ENCODE measurements around the gene FBXL3. TPM values are rescaled to one million over a fixed set of nuclear protein-coding genes. Genes with fewer than 3 reads are reported as not detected.
"Not testable (repeated sequence)": the region's sequence is repeated elsewhere in the genome, so short reads cannot be mapped to it uniquely, and the experiment has no call there.

Gene FBXL3
- total RNA-seq, 1 experiment from 2014 or later = 22.0 TPM

DNA sequence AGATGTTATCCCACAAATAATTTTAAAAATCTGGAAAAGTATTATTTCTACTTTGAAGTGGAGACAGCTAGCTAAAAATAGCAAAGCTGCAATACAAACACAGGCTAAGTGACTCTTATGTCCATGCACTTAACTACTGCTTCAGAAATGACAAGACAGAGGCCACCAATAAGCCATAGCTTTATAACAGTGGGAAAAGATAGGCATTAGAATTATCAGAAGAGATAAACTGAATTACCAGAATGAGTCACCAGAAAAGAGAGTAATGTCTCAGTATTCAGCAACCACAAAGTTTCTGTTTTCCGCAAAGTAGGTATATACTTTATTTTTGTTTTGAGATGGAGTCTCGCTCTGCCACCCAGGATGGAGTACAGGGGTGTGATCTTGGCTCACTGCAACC, 17.9 kb downstream of the FBXL3 start:
- Histone ChIP-seq H2AFZ (no peak overlapping the region), H4K20me1 (ENCODE audit: insufficient read depth) (peaks cover 26% of the 10 kb centered on the region), H3F3A (ENCODE audit: insufficient read depth, low read depth) (peaks cover 8% of the 10 kb centered on the region), H3K4me1 (replicated peaks; ENCODE audit: insufficient read depth) (no peaks in the 10 kb centered on the region), H3K4me2 (no peak overlapping the region), H3K9me2 (ENCODE audit: insufficient read depth) (no peaks in the 10 kb centered on the region), H3K9me3 (ENCODE audit: insufficient read depth, low read depth) (no peaks in the 10 kb centered on the region), H3K27ac (no peak overlapping the region), H3K4me3 (no peak overlapping the region), H3K27me3 (ENCODE audit: insufficient read depth, low read depth) (no peaks in the 10 kb centered on the region), H3K79me2 (ENCODE audit: low read depth) (peaks cover 4% of the 10 kb centered on the region; the same call in 1 of the 2 replicates), H3K36me3 (ENCODE audit: low read depth) (peaks cover 14% of the 10 kb centered on the region)
- BruUV-seq (replicated peaks) = no TSS peak
- no peak for DNase-seq
- intact Hi-C loops (cut with micrococcal nuclease; ENCODE audit: unreplicated experiment) = no loop called here
- TF ChIP-seq, protein P1, sequence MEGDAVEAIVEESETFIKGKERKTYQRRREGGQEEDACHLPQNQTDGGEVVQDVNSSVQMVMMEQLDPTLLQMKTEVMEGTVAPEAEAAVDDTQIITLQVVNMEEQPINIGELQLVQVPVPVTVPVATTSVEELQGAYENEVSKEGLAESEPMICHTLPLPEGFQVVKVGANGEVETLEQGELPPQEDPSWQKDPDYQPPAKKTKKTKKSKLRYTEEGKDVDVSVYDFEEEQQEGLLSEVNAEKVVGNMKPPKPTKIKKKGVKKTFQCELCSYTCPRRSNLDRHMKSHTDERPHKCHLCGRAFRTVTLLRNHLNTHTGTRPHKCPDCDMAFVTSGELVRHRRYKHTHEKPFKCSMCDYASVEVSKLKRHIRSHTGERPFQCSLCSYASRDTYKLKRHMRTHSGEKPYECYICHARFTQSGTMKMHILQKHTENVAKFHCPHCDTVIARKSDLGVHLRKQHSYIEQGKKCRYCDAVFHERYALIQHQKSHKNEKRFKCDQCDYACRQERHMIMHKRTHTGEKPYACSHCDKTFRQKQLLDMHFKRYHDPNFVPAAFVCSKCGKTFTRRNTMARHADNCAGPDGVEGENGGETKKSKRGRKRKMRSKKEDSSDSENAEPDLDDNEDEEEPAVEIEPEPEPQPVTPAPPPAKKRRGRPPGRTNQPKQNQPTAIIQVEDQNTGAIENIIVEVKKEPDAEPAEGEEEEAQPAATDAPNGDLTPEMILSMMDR (conservative IDR thresholded peaks at IDR 0.05) = no peak
- TF ChIP-seq EZH2 (IDR thresholded peaks at IDR 0.05; ENCODE audit: low read depth) = no peak
- ChIA-PET POLR2A (ENCODE audit: unreplicated experiment) (no interaction called here), CTCF (no interaction called here)

DNA sequence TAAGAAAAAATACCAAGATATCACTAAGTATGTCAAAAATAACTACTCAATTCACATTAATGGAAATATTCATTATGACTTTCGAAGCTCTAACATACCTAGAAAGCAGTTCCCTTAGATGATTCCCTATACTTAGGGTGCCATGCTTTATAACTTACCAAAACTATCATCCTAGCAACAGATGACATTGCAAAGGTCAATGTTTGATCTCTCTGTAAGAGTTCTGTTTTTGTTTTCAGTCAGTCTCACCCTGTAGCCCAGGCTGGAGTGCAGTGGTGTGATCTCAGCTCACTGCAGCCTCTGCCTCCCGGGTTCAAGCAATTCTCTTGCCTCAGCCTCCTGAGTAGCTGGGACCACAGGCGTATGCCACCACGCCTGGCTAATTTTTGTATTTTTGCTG, 18.6 kb downstream of the FBXL3 start:
- H3K9me3 ChIP-seq (ENCODE audit: insufficient read depth, low read depth); H3F3A ChIP-seq (ENCODE audit: insufficient read depth, low read depth); BruUV-seq (replicated peaks); H3K27me3 ChIP-seq (ENCODE audit: insufficient read depth, low read depth); DNase-seq; H3K9me2 ChIP-seq (ENCODE audit: insufficient read depth); H3K27ac ChIP-seq; POLR2A ChIA-PET (ENCODE audit: unreplicated experiment); intact Hi-C loops (cut with micrococcal nuclease; ENCODE audit: unreplicated experiment); H3K4me3 ChIP-seq; H3K4me1 ChIP-seq (replicated peaks; ENCODE audit: insufficient read depth); H3K4me2 ChIP-seq; H3K79me2 ChIP-seq (ENCODE audit: low read depth); H2AFZ ChIP-seq; CTCF ChIA-PET: not testable (repeated sequence)
- Histone ChIP-seq H3K36me3 (ENCODE audit: low read depth) (peaks cover 14% of the 10 kb centered on the region), H4K20me1 (ENCODE audit: insufficient read depth) (peaks cover 20% of the 10 kb centered on the region)

- H4K20me1 ChIP-seq (ENCODE audit: insufficient read depth) = peaks cover 9% of the 10 kb centered on the region
- CTCF ChIA-PET = interaction anchor here (0.5 to 1.8 kb wide), 3 partner anchors 23 to 552 kb away, joined by 3 to 4 read pairs (median 3); no protein-coding TSS in a partner anchor
- POLR2A ChIA-PET (ENCODE audit: unreplicated experiment) = interaction anchor here (0.5 kb wide), 1 partner anchor 516 kb away, joined by 7 read pairs; no protein-coding TSS in a partner anchor
- H3K9me2 ChIP-seq (ENCODE audit: insufficient read depth) = no peaks in the 10 kb centered on the region
- BruUV-seq (replicated peaks) = TSS peak; percentile 3
- TF ChIP-seq EZH2 (IDR thresholded peaks at IDR 0.05; ENCODE audit: low read depth) = no peak
- TF ChIP-seq, protein P1 (conservative IDR thresholded peaks at IDR 0.05) = peak; percentile 77
- H3K36me3 ChIP-seq (ENCODE audit: low read depth) = peaks cover 9% of the 10 kb centered on the region
- no peak overlapping the region for H3K4me2 ChIP-seq
- H3K27ac ChIP-seq = no peak overlapping the region
- DNase-seq = peak in 1 of 2 experiments; percentile 9
- H3K9me3 ChIP-seq (ENCODE audit: insufficient read depth, low read depth) = no peaks in the 10 kb centered on the region
- no peaks in the 10 kb centered on the region for H3K4me1 ChIP-seq (replicated peaks; ENCODE audit: insufficient read depth)
- intact Hi-C loops (cut with micrococcal nuclease; ENCODE audit: unreplicated experiment) = loop anchor here (1.0 kb wide), 2 partner anchors 1126 to 1328 kb away; no protein-coding TSS in a partner anchor
- no peak overlapping the region for H2AFZ ChIP-seq
- no peaks in the 10 kb centered on the region for H3K79me2 ChIP-seq (ENCODE audit: low read depth)
- H3K27me3 ChIP-seq (ENCODE audit: insufficient read depth, low read depth) = no peaks in the 10 kb centered on the region
- H3K4me3 ChIP-seq = no peak overlapping the region
- peaks cover 13% of the 10 kb centered on the region for H3F3A ChIP-seq (ENCODE audit: insufficient read depth, low read depth)
Measured at GRCh38 chr13:77002590-77003190, 24.3 kb downstream of the FBXL3 start.
